Brain microvascular endothelial cell (primary cell): ENCODE results near the gene CCP110.
A peak's percentile ranks its signal among the peaks of the same experiment; 100 is the strongest.

ENCODE experiments used
- DNase-seq: peaks from one replicate; pipeline ENCODE4 v3.0.0-alpha.2; 2020
- H3K27ac ChIP-seq: fragments of 250-450 bp; sonication (Bioruptor Pico); 2 replicates; pipeline ENCODE4 v1.5.1; 2020; ENCODE audit warnings: mild to moderate bottlenecking, moderate library complexity
- H3K27me3 ChIP-seq: fragments of 250-450 bp; sonication (Bioruptor Pico); replicated peaks from 2 replicates; pipeline ENCODE4 v1.5.1; 2020; ENCODE audit warnings: mild to moderate bottlenecking
- H3K36me3 ChIP-seq: fragments of 250-450 bp; sonication (Bioruptor Pico); replicated peaks from 2 replicates; pipeline ENCODE4 v1.5.1; 2020; ENCODE audit warnings: mild to moderate bottlenecking
- H3K4me3 ChIP-seq: 2 replicates; pipeline ENCODE4 v1.5.1; 2011; ENCODE audit warnings: low read depth, mild to moderate bottlenecking, control low read depth, low read length, moderate library complexity
- in situ Hi-C: cut with HindIII; loops from 2 replicates; pipeline ENCODE4 v1.10.0; 2017; ENCODE audit warnings: low sequenced_read_pairs, low pct_ligation_motif_present
- TF ChIP-seq, protein P1 (sequence below): IDR thresholded peaks from 2 replicates; pipeline ENCODE4 v1.5.1; 2011; ENCODE audit warnings: low read depth, mild to moderate bottlenecking, moderate library complexity, low read length, control low read depth, inconsistent platforms; ENCODE audit errors: missing control alignments

CCP110 gene

GRCh38 chr16:19513377-19514053, 10.2 kb upstream of the CCP110 start:
- H3K4me3 ChIP-seq: no peak overlapping the region
- peaks cover 14% of the 10 kb centered on the region for H3K36me3 ChIP-seq
- in situ Hi-C loops: no loop called here
- H3K27me3 ChIP-seq: no peaks in the 10 kb centered on the region
- TF ChIP-seq, protein P1, sequence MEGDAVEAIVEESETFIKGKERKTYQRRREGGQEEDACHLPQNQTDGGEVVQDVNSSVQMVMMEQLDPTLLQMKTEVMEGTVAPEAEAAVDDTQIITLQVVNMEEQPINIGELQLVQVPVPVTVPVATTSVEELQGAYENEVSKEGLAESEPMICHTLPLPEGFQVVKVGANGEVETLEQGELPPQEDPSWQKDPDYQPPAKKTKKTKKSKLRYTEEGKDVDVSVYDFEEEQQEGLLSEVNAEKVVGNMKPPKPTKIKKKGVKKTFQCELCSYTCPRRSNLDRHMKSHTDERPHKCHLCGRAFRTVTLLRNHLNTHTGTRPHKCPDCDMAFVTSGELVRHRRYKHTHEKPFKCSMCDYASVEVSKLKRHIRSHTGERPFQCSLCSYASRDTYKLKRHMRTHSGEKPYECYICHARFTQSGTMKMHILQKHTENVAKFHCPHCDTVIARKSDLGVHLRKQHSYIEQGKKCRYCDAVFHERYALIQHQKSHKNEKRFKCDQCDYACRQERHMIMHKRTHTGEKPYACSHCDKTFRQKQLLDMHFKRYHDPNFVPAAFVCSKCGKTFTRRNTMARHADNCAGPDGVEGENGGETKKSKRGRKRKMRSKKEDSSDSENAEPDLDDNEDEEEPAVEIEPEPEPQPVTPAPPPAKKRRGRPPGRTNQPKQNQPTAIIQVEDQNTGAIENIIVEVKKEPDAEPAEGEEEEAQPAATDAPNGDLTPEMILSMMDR: no peak
- no peak overlapping the region for H3K27ac ChIP-seq
- DNase-seq: no peak

DNA sequence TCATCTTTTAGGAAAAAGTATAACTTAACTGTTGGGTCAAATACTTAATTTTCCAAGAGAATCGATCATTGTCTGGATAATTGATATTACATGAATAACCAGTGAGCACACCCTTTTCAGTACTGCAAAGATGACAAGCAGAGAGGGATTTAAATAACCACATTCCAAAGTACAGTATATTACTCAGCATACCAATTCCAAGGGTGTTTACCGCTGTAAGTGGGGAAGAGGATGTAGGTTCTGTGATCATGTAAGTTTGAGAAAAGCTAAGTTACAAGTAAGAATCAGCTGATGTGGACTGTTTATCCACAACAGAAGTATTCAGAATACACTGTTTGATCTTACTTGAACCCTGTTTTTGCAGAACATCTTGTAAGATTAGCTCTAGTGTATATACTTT, 8.0 kb upstream of the CCP110 start:
- no peak for DNase-seq
- TF ChIP-seq, protein P1: no peak
- Histone ChIP-seq H3K27ac (no peak overlapping the region), H3K27me3 (no peaks in the 10 kb centered on the region), H3K36me3 (peaks cover 13% of the 10 kb centered on the region), H3K4me3 (no peak overlapping the region)
- in situ Hi-C loops: no loop called here

DNA sequence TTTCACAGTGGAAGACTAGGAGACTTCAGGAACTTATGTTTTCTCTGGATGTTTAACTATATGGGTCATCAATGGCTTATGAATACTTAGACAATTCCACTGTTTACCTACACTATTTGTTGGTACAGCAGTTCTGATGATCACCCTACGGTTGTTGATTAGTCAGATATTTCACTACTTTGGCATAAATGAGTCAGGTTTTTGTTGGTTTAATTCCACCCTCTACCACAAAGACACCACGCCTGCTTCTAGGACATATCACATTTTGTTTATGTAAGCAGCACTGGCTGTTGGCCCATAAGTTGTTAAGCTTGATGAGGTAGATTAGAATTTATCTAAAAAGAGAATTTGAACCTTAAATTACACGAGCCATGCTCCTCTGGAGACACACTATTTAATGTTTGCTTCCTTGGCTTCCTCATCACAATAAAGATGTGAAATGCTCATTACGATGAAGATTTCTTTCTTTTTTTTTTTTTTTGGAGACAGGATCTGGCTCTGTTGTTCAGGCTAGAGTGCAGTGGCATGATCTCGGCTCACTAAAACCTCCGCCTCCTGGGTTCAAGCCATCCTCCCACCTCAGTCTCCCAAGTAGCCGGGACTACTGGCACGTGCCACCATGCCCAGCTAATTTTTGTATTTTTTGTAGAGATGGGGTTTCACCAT, 6.2 kb upstream of the CCP110 start:
- H3K36me3 ChIP-seq: peaks cover 12% of the 10 kb centered on the region
- TF ChIP-seq, protein P1: no peak
- H3K27ac ChIP-seq: no peak overlapping the region
- no peaks in the 10 kb centered on the region for H3K27me3 ChIP-seq
- peak; percentile 17 for DNase-seq
- in situ Hi-C loops: no loop called here
- no peak overlapping the region for H3K4me3 ChIP-seq

DNA sequence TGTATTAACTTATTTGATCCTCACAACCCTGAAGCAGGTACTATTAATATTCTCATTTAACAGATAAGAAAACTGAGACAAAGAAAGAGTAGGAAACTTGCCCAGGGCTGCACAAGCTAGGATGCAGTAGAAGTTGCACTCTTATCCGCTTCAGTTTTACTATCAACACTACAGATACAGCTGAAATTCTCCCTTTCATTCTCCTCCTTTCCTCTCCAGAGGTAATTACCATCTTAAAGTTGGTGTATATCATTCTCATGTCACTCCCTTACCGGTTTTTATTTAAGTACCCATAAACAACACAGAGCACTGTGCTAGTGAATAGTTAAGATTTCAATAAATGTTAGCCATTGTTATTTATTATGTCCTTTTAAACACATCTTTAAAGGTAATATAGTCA, 5.4 kb upstream of the CCP110 start:
- TF ChIP-seq, protein P1: no peak
- Histone ChIP-seq H3K27me3 (no peaks in the 10 kb centered on the region), H3K36me3 (peaks cover 12% of the 10 kb centered on the region), H3K4me3 (no peak overlapping the region), H3K27ac (no peak overlapping the region)
- in situ Hi-C loops: no loop called here
- no peak for DNase-seq

- H3K27ac ChIP-seq: peak overlapping the region; percentile 83
- in situ Hi-C loops: no loop called here
- peak overlapping the region; percentile 83 for H3K4me3 ChIP-seq
- no peaks in the 10 kb centered on the region for H3K27me3 ChIP-seq
- DNase-seq: peak; percentile 24
- peaks cover 8% of the 10 kb centered on the region for H3K36me3 ChIP-seq
- TF ChIP-seq, protein P1: no peak
Observed at GRCh38 chr16:19520861-19521331, 2.8 kb upstream of the CCP110 start.
